ENCODE data around the gene SSBP3. TPM values are rescaled to one million over a fixed set of nuclear protein-coding genes. Genes with fewer than 3 reads are reported as not detected.

SSBP3 gene
- total RNA-seq, 4 donors from 2014 or later, result 28.7 to 162 (median 37.0) TPM

DNA sequence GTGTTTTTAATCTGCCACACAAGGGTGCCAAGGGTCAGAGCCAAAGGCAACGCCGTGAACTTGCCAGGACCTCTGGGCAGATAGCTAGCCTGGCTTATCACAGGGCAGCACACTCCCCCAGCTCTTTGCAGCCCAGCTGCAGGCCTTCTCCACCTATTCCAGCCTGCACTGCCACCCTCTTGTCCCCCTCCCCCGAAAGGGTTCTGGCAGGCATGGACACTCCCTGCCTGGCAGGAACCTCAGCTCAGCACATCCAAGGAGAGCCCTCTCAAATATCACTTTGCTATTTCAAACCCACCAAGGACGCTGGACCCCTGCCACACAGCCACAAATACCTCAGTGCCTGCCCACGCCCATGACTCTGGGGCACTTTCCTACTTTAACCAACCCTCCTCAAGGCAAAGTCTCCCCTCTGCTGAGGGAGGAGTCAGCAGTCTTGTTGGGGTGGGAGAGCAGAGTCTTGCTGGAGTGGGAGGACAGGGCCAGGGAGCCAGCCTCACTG is 9.1 kb downstream of the SSBP3 start:
- Histone ChIP-seq H3K4me3 (no peak overlapping the region), H3K36me3 (peaks cover 0 to 35% (median 11%) of the 10 kb centered on the region in 4 donors), H3K27ac (peak overlapping the region in 1 of 4 donors; percentile 17), H3K9me3 (no peaks in the 10 kb centered on the region), H3K4me1 (peaks cover 0 to 12% (median 2%) of the 10 kb centered on the region in 4 donors), H3K27me3 (no peaks in the 10 kb centered on the region)
- TF ChIP-seq POLR2A (IDR thresholded peaks at IDR 0.05) (no peak), EP300 (IDR thresholded peaks at IDR 0.05; ENCODE audit: low read depth) (no peak), POLR2AphosphoS5 (IDR thresholded peaks at IDR 0.05) (no peak)
- TF ChIP-seq, protein P1, sequence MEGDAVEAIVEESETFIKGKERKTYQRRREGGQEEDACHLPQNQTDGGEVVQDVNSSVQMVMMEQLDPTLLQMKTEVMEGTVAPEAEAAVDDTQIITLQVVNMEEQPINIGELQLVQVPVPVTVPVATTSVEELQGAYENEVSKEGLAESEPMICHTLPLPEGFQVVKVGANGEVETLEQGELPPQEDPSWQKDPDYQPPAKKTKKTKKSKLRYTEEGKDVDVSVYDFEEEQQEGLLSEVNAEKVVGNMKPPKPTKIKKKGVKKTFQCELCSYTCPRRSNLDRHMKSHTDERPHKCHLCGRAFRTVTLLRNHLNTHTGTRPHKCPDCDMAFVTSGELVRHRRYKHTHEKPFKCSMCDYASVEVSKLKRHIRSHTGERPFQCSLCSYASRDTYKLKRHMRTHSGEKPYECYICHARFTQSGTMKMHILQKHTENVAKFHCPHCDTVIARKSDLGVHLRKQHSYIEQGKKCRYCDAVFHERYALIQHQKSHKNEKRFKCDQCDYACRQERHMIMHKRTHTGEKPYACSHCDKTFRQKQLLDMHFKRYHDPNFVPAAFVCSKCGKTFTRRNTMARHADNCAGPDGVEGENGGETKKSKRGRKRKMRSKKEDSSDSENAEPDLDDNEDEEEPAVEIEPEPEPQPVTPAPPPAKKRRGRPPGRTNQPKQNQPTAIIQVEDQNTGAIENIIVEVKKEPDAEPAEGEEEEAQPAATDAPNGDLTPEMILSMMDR (IDR thresholded peaks at IDR 0.05), result no peak
- intact Hi-C loops (cut with DNase I; ENCODE audit: low total_unique reads) (no loop called here), in situ Hi-C loops (cut with MboI; ENCODE audit: low pct_ligation_motif_present in 1 of 4, low pct_unique_long_range_greater_than_20kb in 1 of 4, low sequenced_read_pairs in 3 of 4) (loop anchor here in 1 of 4 donors (25.0 kb wide), 1 partner anchor 210 kb away; no protein-coding TSS in a partner anchor)
- WGBS, 2 donors (ENCODE audit: low coverage in 1 of 2), result 54% methylated on average over 5 of the region's 5 CpGs; no CpG with 5 or more reads in 1 of the 2 donors
- DNase-seq, result no peak

DNA sequence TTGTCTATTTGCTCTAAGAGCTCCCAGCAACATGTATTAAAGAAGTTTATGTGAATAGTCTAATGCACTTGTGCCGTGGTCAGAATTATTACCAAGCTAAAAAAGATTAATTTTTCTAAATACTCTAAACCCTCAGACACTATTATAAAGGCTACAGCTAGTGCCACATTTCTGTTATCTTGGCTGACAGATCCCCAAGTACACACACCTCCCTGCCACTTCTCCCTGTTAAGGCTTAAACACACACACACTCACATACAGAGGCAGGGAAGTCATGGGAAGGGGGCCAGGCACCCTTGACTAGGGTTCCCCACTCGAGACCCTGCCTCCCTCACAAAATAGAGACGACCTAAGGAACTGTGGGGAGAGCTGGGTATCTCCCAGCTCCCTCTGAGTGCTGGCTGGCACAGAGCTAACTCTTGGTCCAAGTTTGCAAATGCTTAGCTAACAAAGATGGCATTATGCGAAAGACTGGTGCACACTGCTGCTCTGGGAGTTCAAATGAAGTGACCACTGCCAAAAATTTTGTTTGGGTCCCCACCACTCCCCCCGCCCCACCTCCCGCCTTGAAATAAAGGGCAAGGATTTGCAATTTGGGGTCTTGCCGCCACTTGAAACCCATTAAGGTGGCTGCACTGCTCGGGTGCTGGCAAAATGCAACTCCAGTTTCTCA is 9.8 kb downstream of the SSBP3 start:
- Histone ChIP-seq H3K4me3 (no peak overlapping the region), H3K9me3 (no peaks in the 10 kb centered on the region), H3K27me3 (no peaks in the 10 kb centered on the region), H3K27ac (no peak overlapping the region), H3K36me3 (peaks cover 0 to 32% (median 11%) of the 10 kb centered on the region in 4 donors), H3K4me1 (peaks cover 0 to 10% (median 2%) of the 10 kb centered on the region in 4 donors)
- in situ Hi-C loops (cut with MboI; ENCODE audit: low pct_ligation_motif_present in 1 of 4, low pct_unique_long_range_greater_than_20kb in 1 of 4, low sequenced_read_pairs in 3 of 4) (loop anchor here in 1 of 4 donors (25.0 kb wide), 1 partner anchor 209 kb away; no protein-coding TSS in a partner anchor), intact Hi-C loops (cut with DNase I; ENCODE audit: low total_unique reads) (no loop called here)
- TF ChIP-seq, protein P1 (IDR thresholded peaks at IDR 0.05), result no peak
- TF ChIP-seq POLR2A (IDR thresholded peaks at IDR 0.05) (no peak), EP300 (IDR thresholded peaks at IDR 0.05; ENCODE audit: low read depth) (no peak), POLR2AphosphoS5 (IDR thresholded peaks at IDR 0.05) (no peak)
- DNase-seq, result no peak
- WGBS, 2 donors (ENCODE audit: low coverage in 1 of 2), result 76 to 100% methylated on average over 1 to 8 of the region's 8 CpGs

DNA sequence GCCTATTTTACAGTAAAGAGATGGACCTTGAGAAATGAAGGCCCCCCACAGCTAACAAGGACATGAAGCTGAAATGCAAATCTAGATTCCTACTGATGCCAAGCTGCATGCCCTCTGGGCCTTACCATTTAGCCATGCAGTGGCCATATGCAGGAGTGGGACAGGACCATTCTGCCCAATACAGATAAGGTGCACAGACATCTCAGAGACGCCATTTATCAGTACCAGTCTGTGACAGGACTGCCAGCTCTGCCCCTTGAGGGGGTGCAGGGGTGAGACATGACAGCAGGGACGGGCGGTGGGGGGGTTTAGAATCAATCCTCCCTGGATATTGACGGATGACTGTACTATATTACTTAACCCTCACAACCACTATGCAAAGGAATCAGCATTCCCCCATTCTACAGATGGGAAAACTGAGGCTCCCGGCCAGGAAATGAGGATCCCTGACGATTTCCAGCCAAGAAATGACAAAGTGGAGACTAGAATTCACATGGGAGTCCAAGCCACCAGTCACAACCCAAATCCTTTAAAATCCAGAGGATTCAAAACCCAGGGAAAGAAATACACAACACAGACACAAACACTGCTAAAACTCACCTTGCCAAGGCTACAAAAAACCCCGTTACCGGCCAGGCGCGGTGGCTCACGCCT is 10.8 kb downstream of the SSBP3 start:
- no peaks in the 10 kb centered on the region for H3K9me3 ChIP-seq
- intact Hi-C loops (cut with DNase I; ENCODE audit: low total_unique reads) (no loop called here), in situ Hi-C loops (cut with MboI; ENCODE audit: low pct_ligation_motif_present in 1 of 4, low pct_unique_long_range_greater_than_20kb in 1 of 4, low sequenced_read_pairs in 3 of 4) (loop anchor here in 1 of 4 donors (25.0 kb wide), 1 partner anchor 208 kb away; no protein-coding TSS in a partner anchor)
- peaks cover 0 to 22% (median 11%) of the 10 kb centered on the region in 4 donors for H3K36me3 ChIP-seq
- no peak overlapping the region for H3K4me3 ChIP-seq
- no peak for DNase-seq
- H3K4me1 ChIP-seq, result peaks cover 0 to 8% (median 2%) of the 10 kb centered on the region in 4 donors
- TF ChIP-seq POLR2AphosphoS5 (IDR thresholded peaks at IDR 0.05) (no peak), POLR2A (IDR thresholded peaks at IDR 0.05) (no peak), EP300 (IDR thresholded peaks at IDR 0.05; ENCODE audit: low read depth) (no peak)
- TF ChIP-seq, protein P1 (IDR thresholded peaks at IDR 0.05), result no peak
- no peaks in the 10 kb centered on the region for H3K27me3 ChIP-seq
- WGBS, 2 donors (ENCODE audit: low coverage in 1 of 2), result 84 to 95% methylated on average over 2 to 11 of the region's 11 CpGs
- H3K27ac ChIP-seq, result no peak overlapping the region

DNA sequence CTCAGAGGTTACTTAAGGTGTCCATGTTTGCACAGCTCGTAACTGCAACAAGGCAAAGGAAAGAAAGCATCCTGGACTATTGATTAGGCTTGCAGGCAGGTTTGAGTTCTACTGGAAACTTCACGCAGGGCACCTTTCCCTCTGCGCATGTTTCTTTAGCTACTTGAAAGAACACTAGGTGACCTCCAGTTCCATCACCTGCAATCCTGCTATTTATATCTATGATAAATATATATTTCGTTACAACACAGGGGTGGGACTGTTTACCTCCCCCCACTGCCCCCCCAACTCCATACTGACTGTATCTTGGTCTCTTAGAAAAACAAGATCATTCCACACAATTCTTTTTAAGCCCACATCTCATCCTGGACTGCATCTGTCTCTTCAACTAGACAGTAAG is 12.1 kb downstream of the SSBP3 start:
- H3K27me3 ChIP-seq, result no peaks in the 10 kb centered on the region
- no peak for TF ChIP-seq POLR2A (IDR thresholded peaks at IDR 0.05)
- TF ChIP-seq EP300 (IDR thresholded peaks at IDR 0.05; ENCODE audit: low read depth), result no peak
- no peak for TF ChIP-seq POLR2AphosphoS5 (IDR thresholded peaks at IDR 0.05)
- TF ChIP-seq, protein P1 (IDR thresholded peaks at IDR 0.05), result no peak
- in situ Hi-C loops (cut with MboI; ENCODE audit: low pct_ligation_motif_present in 1 of 4, low pct_unique_long_range_greater_than_20kb in 1 of 4, low sequenced_read_pairs in 3 of 4), result loop anchor here in 1 of 4 donors (25.0 kb wide), 1 partner anchor 207 kb away; no protein-coding TSS in a partner anchor
- H3K9me3 ChIP-seq, result no peaks in the 10 kb centered on the region
- H3K36me3 ChIP-seq, result peaks cover 0 to 11% (median 4%) of the 10 kb centered on the region in 4 donors
- WGBS, 2 donors (ENCODE audit: low coverage in 1 of 2), result 86 to 96% methylated on average over 1 to 4 of the region's 4 CpGs
- intact Hi-C loops (cut with DNase I; ENCODE audit: low total_unique reads), result no loop called here
- no peak for DNase-seq
- H3K4me1 ChIP-seq, result peaks cover 0 to 8% (median 2%) of the 10 kb centered on the region in 4 donors
- no peak overlapping the region for H3K27ac ChIP-seq
- no peak overlapping the region for H3K4me3 ChIP-seq
